Measurements from ENCODE around the gene DCLK2.

DCLK2 gene

DNA sequence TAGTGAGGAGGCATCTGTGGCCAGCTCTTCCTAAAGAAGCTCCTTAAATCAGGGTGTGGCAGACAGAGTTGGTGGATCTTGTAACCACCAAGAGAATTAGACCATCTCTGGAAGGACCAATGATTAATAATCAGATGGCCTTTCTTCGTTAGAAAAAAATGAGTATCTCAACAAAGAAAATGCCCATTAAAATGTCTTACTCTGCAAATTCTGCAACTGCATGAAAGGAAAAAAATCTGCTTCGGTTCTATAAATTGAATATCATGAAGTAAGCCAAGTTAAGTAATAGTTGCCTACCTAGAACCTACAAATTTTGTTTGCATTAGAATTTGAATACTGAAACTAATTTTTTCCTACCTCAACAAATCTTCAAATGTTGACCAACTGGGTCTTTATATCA lies 4.2 kb upstream of the DCLK2 start:
- TF ChIP-seq, protein P1, sequence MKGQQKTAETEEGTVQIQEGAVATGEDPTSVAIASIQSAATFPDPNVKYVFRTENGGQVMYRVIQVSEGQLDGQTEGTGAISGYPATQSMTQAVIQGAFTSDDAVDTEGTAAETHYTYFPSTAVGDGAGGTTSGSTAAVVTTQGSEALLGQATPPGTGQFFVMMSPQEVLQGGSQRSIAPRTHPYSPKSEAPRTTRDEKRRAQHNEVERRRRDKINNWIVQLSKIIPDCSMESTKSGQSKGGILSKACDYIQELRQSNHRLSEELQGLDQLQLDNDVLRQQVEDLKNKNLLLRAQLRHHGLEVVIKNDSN (IDR thresholded peaks at IDR 0.05), result no peak
- TF ChIP-seq, protein P2, sequence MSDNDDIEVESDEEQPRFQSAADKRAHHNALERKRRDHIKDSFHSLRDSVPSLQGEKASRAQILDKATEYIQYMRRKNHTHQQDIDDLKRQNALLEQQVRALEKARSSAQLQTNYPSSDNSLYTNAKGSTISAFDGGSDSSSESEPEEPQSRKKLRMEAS (IDR thresholded peaks at IDR 0.05), result no peak
- TF ChIP-seq YY1 (IDR thresholded peaks at IDR 0.05; ENCODE audit: low read depth) (no peak), ZBTB7A (IDR thresholded peaks at IDR 0.05; ENCODE audit: low read depth) (no peak), TCF12 (IDR thresholded peaks at IDR 0.05; ENCODE audit: low read depth) (no peak), TEAD4 (IDR thresholded peaks at IDR 0.05) (no peak), CEBPB (IDR thresholded peaks at IDR 0.05) (no peak), EGR1 (IDR thresholded peaks at IDR 0.05) (no peak), RAD21 (IDR thresholded peaks at IDR 0.05; ENCODE audit: low read depth) (no peak), NFIC (IDR thresholded peaks at IDR 0.05) (no peak), EP300 (IDR thresholded peaks at IDR 0.05; ENCODE audit: borderline replicate concordance) (no peak), FOXM1 (IDR thresholded peaks at IDR 0.05; ENCODE audit: borderline replicate concordance, low read depth) (no peak), CREB1 (IDR thresholded peaks at IDR 0.05; ENCODE audit: low read depth) (no peak), TAF1 (IDR thresholded peaks at IDR 0.05; ENCODE audit: low read depth) (no peak)
- TF ChIP-seq, protein P3, sequence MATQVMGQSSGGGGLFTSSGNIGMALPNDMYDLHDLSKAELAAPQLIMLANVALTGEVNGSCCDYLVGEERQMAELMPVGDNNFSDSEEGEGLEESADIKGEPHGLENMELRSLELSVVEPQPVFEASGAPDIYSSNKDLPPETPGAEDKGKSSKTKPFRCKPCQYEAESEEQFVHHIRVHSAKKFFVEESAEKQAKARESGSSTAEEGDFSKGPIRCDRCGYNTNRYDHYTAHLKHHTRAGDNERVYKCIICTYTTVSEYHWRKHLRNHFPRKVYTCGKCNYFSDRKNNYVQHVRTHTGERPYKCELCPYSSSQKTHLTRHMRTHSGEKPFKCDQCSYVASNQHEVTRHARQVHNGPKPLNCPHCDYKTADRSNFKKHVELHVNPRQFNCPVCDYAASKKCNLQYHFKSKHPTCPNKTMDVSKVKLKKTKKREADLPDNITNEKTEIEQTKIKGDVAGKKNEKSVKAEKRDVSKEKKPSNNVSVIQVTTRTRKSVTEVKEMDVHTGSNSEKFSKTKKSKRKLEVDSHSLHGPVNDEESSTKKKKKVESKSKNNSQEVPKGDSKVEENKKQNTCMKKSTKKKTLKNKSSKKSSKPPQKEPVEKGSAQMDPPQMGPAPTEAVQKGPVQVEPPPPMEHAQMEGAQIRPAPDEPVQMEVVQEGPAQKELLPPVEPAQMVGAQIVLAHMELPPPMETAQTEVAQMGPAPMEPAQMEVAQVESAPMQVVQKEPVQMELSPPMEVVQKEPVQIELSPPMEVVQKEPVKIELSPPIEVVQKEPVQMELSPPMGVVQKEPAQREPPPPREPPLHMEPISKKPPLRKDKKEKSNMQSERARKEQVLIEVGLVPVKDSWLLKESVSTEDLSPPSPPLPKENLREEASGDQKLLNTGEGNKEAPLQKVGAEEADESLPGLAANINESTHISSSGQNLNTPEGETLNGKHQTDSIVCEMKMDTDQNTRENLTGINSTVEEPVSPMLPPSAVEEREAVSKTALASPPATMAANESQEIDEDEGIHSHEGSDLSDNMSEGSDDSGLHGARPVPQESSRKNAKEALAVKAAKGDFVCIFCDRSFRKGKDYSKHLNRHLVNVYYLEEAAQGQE (IDR thresholded peaks at IDR 0.05; ENCODE audit: low read depth), result no peak

DNA sequence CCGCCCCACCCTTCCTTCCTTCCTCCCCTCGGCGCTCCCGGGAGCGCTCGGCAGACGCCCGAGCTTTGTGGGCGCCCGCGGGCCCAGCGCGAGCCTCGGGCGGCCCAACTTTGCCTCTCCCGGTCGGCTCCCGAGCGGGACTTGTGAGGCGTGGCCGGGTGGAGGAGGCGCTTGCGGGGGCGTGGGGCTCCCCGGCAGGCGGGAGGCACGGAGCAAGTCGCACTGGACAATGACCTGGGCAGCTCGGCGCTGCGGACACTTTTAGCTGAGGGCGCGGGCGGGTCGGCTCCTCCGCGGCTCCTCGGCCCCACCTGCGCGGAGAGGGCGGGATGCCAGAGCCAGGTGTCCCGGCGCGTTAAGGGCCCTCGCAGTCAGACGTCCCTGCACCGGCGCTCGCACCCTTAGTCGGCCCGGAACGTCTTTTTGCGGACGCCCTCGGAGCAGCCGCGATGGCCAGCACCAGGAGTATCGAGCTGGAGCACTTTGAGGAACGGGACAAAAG lies 385 bp downstream of the DCLK2 start:
- TF ChIP-seq YY1 (IDR thresholded peaks at IDR 0.05; ENCODE audit: low read depth) (no peak), EP300 (IDR thresholded peaks at IDR 0.05; ENCODE audit: borderline replicate concordance) (no peak), TAF1 (IDR thresholded peaks at IDR 0.05; ENCODE audit: low read depth) (0 out of 2 replicates have a peak, but pooled peaks have one; percentile 31), EGR1 (IDR thresholded peaks at IDR 0.05) (peak; percentile 94)

DNA sequence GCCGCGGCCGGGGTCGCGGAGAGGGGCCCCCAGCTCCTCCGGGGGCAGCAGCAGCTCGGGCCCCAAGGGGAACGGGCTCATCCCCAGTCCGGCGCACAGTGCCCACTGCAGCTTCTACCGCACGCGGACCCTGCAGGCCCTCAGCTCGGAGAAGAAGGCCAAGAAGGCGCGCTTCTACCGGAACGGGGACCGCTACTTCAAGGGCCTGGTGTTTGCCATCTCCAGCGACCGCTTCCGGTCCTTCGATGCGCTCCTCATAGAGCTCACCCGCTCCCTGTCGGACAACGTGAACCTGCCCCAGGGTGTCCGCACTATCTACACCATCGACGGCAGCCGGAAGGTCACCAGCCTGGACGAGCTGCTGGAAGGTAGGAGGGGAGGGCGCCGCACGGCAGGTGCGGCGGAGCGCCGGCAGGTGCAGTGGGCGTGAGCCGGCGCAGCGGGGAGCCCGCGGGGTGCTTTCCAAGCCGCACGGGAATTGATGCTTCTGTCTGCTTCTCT lies 886 bp downstream of the DCLK2 start:
- peak; percentile 25; the same call in 1 of the 2 replicates for TF ChIP-seq TCF12 (IDR thresholded peaks at IDR 0.05; ENCODE audit: low read depth)
- TF ChIP-seq ZBTB7A (IDR thresholded peaks at IDR 0.05; ENCODE audit: low read depth), result peak; percentile 77
- no peak for TF ChIP-seq CREB1 (IDR thresholded peaks at IDR 0.05; ENCODE audit: low read depth)

DNA sequence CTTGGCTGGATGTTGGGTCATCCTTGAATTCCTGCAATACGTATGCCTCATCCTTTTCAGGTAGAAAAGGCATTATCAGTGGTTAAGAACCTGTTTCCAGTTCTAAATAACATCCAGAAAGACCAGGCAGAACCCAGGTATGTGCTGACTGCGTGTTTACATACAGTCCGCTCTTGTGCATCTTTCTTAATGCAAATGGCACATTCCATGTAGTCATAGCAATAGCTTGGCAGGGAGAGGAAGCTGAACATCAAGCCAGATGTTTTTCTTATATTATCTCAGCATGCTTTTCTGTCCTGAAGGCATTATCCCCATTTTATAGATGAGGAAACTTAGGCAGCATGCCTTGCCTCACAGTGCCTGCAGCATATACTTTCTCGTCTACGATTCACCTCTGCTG lies 2.1 kb downstream of the DCLK2 start:
- TF ChIP-seq EP300 (IDR thresholded peaks at IDR 0.05; ENCODE audit: borderline replicate concordance) (no peak), FOXM1 (IDR thresholded peaks at IDR 0.05; ENCODE audit: borderline replicate concordance, low read depth) (no peak), RAD21 (IDR thresholded peaks at IDR 0.05; ENCODE audit: low read depth) (no peak), ZBTB7A (IDR thresholded peaks at IDR 0.05; ENCODE audit: low read depth) (no peak), CEBPB (IDR thresholded peaks at IDR 0.05) (no peak), YY1 (IDR thresholded peaks at IDR 0.05; ENCODE audit: low read depth) (no peak), NFIC (IDR thresholded peaks at IDR 0.05) (no peak), CREB1 (IDR thresholded peaks at IDR 0.05; ENCODE audit: low read depth) (no peak)
- TF ChIP-seq, protein P2 (IDR thresholded peaks at IDR 0.05), result no peak
- TF ChIP-seq, protein P3 (IDR thresholded peaks at IDR 0.05; ENCODE audit: low read depth), result no peak
- TF ChIP-seq, protein P1 (IDR thresholded peaks at IDR 0.05), result no peak

DNA sequence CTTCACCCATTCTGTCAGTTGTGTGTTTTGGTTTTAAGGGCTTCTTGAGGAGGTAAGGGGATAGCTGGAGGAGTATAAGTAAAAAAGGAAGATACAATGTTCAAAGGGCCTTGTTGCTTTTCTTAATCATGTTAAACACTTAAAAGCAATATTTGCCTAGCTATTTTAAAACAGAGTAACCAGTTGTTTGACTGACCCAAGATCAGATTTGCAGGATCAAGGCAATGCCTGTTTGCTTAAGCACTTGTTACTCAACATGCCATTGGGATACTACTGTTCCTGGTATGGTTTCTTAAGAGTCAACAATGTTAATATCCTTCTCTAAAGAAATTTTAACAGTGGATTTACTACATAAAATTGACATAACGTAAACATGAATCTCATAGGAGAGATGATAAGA lies 2.6 kb downstream of the DCLK2 start:
- no peak for TF ChIP-seq CREB1 (IDR thresholded peaks at IDR 0.05; ENCODE audit: low read depth)
- TF ChIP-seq FOXM1 (IDR thresholded peaks at IDR 0.05; ENCODE audit: borderline replicate concordance, low read depth), result no peak
- TF ChIP-seq, protein P2 (IDR thresholded peaks at IDR 0.05), result no peak
- no peak for TF ChIP-seq ZBTB7A (IDR thresholded peaks at IDR 0.05; ENCODE audit: low read depth)
- no peak for TF ChIP-seq CEBPB (IDR thresholded peaks at IDR 0.05)
- no peak for TF ChIP-seq YY1 (IDR thresholded peaks at IDR 0.05; ENCODE audit: low read depth)
- TF ChIP-seq, protein P1 (IDR thresholded peaks at IDR 0.05), result no peak
- TF ChIP-seq TEAD4 (IDR thresholded peaks at IDR 0.05), result no peak
- no peak for TF ChIP-seq TAF1 (IDR thresholded peaks at IDR 0.05; ENCODE audit: low read depth)
- no peak for TF ChIP-seq NFIC (IDR thresholded peaks at IDR 0.05)
- no peak for TF ChIP-seq RAD21 (IDR thresholded peaks at IDR 0.05; ENCODE audit: low read depth)
- TF ChIP-seq EGR1 (IDR thresholded peaks at IDR 0.05), result no peak
- TF ChIP-seq, protein P3 (IDR thresholded peaks at IDR 0.05; ENCODE audit: low read depth), result no peak
- no peak for TF ChIP-seq EP300 (IDR thresholded peaks at IDR 0.05; ENCODE audit: borderline replicate concordance)
- TF ChIP-seq TCF12 (IDR thresholded peaks at IDR 0.05; ENCODE audit: low read depth), result no peak
